GM18858 (cell line): ENCODE measurements around the gene LILRB2.
"Not testable (repeated sequence)": the region's sequence is repeated elsewhere in the genome, so short reads cannot be mapped to it uniquely, and the experiment has no call there.

Experiments used
- ATAC-seq: cut with Tn5 transposase; IDR thresholded peaks from one replicate; pipeline ENCODE4 v1.9.1; 2021; ENCODE audit not compliant: unreplicated experiment

The LILRB2 gene

DNA sequence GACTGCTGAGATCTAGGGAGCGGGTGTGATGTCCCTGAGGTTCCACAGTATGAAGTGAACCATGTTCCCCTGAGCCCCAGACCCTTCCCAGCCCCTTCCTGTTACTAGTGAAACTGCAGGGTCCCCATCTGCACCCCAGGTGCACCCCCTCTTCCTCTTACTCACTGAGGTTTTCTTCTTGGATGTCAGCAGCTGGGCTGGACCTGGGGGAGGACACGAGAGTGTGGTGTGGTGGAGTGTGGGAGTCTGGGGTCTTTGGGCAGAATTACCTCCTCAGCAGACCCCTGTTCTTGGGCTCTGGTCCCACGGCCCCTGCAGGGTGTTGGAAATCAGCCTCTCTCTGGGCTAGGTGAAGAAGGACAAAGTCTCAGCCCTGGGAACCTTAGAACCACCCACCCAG lies 35.0 kb downstream of the LILRB2 start:
- ATAC-seq = no peak

DNA sequence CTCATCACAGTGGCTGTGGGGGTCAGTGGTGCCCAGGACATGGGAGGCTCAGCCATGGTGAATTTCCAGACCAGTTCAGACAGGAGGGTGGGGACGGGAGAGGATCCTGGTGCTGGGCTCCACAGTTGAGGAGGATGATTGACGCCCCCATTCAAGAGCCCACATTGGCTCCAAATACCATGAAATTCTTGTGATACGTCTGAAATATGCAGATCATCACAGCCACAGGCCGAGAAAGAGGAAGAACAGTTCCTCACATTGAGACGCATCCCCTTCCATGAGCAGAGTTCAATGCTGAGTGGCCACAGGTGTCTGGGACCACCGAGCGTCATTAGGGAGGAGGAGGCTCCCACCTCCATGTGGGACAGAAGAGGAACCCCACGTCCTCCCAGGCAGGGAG lies 37.1 kb downstream of the LILRB2 start:
- not testable (repeated sequence) for ATAC-seq

DNA sequence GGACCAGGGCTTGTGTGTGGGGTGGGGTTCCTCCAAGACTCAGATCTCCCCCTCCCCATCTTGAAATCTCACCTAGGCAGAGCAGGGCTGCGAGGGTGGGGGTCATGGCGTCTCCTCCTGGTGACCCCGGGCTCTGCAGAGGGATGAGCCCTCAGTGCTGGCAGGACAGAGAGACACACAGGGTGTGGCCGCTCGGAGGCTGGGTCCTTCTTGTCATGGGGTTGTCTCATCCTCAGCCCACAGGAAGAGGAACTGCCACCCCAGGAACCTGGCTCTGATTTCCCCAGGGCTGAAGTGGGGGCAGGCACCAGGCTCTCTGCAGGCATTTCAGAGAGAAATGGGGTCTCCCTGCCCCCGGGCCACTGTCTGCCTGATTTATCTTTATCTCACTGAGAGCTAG lies 38.3 kb downstream of the LILRB2 start, which contains the start of gene LILRA6:
TSS of gene LILRA6 (minus strand) at position 145 of the 400 bp plus-strand sequence.
- ATAC-seq = not testable (repeated sequence)

DNA sequence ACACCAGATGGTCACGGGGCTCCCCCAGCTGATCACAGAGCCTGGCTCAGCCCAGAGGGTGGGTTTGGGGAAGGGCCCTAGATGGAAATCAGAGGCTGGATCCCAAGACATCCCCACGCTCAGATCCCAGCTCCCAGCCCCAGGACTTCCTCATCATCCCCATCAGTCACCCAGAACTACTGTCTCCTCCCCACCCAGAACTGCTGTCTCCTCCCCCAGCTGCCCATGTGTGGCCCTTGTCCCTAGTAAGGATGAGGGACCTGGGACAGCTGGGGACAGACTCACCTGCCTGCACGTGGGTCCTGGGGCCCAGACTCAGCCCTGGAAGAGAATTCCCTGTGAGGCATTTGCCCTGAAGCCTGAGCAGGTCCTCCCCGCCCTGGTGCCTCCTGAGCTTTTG lies 38.7 kb downstream of the LILRB2 start:
- not testable (repeated sequence) for ATAC-seq

DNA sequence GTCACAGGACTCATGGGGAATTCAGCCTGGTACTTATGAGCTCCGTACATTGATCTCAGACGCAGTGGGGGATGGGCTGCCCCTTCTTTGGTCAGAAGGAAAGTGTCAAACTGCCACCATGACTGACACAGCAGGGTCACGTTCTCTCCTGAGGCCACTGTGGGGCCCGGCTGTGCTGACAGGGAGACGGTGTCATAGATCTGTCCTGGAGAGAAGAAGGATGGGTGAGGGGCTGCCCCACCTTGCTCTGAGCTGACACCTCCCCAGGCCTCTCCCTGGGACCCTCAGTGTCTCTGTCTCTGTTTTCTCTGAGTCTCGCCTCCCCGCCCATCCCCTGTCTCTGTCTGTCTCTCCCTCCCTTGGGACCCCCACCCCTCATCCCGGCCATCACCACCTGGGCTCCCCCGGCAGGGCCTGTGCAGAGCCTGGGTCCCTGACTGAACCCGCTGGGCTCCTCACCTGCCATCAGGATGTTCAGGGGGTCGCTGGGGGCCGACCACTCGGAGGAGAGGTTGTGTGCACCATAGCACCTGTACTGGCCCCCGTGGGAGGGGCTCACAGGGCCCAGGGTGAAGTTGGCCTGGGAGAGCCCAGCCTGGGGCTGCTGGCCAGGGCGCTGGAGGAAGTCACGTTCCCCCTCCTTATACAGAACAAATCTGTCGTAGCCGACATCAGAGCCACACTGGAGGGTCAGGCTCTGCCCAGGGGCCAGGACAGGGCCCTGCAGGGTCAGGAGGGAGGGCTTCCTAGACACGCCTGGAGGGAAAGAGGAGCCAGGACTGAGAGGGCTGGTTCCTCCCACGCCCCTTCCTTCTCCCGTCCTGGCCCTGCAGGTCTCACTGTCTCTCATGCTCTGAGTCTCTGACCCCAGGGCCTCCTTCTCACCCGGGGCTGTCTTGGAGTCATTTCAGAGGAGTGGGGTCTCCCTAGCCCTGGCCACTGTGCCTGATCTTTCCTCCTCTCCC lies 40.3 kb downstream of the LILRB2 start:
- not testable (repeated sequence) for ATAC-seq

DNA sequence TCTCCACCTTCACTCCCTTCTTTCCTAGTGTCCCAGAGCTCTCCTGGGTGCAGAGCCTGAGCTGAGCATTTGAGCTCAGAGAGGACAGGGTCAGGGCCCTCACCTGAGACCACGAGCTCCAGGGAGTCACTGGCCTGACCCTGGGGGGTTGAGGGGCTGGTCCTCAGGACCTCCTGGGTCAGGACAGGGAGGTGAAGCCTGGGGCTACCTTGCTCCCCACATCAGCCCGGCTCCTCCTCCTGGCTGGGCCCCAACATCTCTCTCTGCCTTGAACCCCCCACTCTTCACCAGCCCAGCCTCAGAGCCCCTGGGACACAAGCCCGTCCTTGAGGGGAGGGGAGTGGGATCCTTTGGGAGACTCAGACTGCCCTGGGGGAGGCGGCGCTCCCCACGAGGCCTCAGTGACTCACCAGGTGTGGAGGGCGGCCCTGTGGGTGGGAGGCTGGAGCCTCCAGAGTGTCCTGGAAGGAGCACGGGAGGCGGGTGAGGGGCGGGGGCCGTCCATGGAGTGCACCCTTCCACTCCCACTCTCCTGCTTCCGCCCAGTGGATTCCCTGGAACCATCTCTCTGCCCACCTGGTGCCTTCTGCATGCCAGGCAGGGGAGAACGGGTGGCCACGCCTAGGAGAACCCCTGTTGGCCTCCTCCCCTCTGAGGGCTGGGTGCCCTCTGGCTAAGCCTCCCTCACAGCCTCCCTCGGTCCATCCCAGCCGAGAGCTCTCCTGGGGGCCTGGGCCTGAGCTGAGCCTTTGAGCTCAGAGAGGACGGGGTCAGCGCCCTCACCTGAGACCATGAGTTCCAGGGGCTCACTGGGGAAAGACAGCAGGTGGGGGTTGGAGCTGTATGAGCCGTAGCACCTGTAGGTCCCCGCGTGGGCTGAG lies 41.2 kb downstream of the LILRB2 start:
- not testable (repeated sequence) for ATAC-seq

DNA sequence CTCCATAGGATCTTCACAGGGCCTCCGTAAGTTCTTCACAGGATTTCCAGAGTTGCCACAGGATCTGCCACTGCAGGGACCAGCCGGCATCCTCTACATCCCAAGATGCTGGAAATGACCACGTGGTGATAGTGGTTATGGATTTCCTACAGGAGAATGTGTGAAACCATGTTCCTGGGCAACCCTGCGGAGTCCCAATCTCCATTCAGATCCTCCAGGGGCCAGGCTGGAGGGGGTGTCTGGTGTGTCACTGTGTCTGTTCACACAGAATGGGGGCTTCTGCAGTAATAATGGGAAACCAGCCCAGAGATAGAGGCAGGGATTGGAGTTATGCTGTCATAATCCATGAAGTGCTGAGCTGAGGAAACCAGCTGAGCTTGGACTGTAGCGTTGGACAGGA lies 47.0 kb downstream of the LILRB2 start:
- ATAC-seq = no peak

DNA sequence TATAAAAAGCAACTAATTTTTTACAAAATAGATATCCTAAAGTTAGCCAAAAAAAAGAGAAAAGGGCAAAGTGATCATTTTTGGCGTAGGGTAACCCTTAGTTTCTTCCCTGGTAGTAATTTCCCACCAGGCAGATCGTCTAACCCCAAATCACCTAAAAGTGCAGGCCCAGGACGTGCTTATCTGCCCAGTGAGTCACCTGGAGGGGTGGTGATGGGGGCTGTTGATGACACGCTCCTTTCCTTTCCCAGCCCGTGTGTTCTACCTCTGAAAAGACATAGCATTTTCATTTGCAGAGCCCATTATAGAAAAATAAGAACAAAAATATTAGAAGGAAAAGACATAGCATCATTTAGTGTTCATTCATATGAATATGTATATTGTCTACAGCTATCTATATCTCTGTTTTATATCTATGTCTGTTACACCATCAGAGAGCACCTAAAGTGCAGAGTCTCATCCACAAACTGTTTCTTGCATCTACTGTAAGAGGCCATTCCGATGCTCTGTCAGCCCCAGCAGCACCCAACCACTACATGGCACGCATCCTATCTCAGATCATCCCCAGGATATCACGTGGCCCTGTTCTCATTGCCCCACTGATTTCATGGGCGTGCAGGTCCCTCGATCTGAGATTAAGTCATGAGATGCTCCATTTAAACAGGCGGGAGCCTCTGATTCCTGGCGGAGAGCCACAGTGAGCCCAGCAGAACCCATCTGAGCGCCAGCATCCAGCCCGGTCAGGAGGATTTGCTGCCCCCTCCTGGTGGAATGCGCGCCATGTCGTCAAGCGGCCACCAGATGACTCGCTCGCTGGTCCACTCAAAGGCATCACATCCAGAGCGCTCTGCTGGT lies 49.6 kb downstream of the LILRB2 start:
- ATAC-seq = no peak

DNA sequence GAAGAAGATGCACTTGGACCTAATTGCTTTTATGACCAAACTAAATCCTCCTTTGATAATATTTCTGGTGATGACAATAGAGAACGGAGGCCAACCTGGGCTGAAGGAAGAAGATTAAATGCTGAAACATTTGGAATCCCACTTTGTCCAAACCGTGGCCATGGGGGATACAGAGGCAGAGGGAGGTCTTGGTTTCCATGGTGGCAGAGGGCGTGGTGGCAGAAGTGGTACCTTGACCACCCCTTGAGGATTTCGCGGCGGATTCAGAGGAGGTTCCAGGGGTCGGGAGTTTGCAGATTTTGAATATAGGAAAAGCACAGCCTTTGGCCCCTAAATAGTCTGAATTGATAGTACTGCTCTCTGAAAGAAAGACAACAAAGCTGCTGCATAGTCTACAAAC lies 50.9 kb downstream of the LILRB2 start:
- no peak for ATAC-seq

DNA sequence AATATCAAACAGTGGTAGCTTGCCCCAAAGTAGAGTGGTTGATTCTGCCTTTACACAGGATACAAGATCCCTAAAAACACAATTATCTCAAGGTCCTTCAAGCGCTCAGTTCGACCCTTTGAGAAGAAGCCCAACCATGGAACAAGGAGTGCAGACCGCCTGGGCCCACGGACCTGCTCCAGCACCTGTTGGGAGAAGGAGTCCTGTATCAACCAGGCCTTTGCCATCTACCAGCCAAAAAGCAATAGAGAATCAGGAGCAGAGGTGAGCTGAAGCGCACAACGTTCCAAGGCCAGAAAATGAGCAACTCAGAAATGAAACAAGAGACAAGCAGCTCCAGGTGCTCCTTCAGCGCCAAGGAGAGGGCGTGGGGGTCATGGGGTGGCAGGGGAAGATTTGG lies 51.8 kb downstream of the LILRB2 start:
- ATAC-seq = no peak

DNA sequence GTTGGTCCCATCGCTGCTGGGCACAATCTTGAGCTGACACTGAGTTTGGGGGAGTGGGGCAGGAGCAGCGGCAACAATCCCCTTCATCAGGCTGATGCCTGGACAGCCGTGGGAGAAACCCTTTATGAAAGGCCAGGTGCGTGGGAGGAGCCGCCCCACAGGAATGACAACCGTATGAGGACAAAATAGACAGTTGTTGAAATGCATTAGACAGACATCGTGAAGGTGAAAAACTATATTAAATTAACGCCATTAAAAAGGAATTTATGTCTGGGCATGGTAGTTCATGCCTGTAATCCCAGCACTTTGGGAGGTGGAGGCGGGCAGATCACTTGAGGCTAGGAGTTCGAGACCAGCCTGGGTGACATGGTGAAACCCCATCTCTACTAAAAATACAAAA lies 56.3 kb downstream of the LILRB2 start:
- not testable (repeated sequence) for ATAC-seq

DNA sequence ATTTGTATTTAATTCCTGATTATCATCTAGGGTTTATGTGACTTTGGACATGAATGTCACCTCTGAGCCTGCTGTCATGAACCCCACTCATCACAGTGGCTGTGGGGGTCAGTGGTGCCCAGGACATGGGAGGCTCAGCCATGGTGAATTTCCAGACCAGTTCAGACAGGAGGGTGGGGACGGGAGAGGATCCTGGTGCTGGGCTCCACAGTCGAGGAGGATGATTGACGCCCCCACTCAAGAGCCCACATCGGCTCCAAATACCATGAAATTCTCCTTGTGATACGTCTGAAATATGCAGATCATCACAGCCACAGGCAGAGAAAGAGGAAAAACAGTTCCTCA lies 57.0 kb downstream of the LILRB2 start:
- not testable (repeated sequence) for ATAC-seq
